A673 (cell line): ENCODE data around the gene SSH2. TPM values are rescaled to one million over a fixed set of nuclear protein-coding genes. Genes with fewer than 3 reads are reported as not detected.
"Not testable (repeated sequence)": the region's sequence is repeated elsewhere in the genome, so short reads cannot be mapped to it uniquely, and the experiment has no call there.

Experiments
- BruUV-seq: library from RNA; stranded (reverse); fragments of 400-500 nt; replicated peaks from 2 replicates; lab custom pipeline; 2021; lab: Mats Ljungman, UMichigan
- CTCF ChIA-PET: fragments of 300-600 bp; sonication (Branson Sonifier 250); formaldehyde crosslinking; loops from one replicate; lab custom pipeline; 2022; ENCODE audit warnings: antibody characterized with exemption; lab: Charles Lee
- POLR2A ChIA-PET: fragments of 300-600 bp; sonication (Branson Sonifier 250); formaldehyde crosslinking; loops from one replicate; lab custom pipeline; 2022; ENCODE audit warnings: antibody characterized with exemption; ENCODE audit not compliant: low non-redundant PET; lab: Charles Lee
- DNase-seq: peaks from one replicate; pipeline ENCODE4 v3.0.0-alpha.2; 2015; ENCODE audit warnings: low spot score
- H3K27ac ChIP-seq: fragments of 200-600 bp; sonication (generic); 2 replicates; pipeline ENCODE4 v1.5.1; 2016; ENCODE audit warnings: mixed run types, low read depth, mild to moderate bottlenecking, mixed read lengths, antibody characterized with exemption, low read length; ENCODE audit not compliant: poor library complexity, severe bottlenecking
- H3K27me3 ChIP-seq: fragments of 200-600 bp; sonication (generic); replicated peaks from 2 replicates; pipeline ENCODE4 v1.6.1; 2017; ENCODE audit warnings: mixed run types, low read depth, mild to moderate bottlenecking, mixed read lengths, antibody characterized with exemption, low read length; ENCODE audit not compliant: insufficient read depth, poor library complexity
- H3K36me3 ChIP-seq: fragments of 200-600 bp; sonication (generic); 2 replicates; pipeline ENCODE4 v1.6.1; 2016; ENCODE audit warnings: mixed run types, mild to moderate bottlenecking, mixed read lengths, antibody characterized with exemption, low read length; ENCODE audit not compliant: insufficient read depth, poor library complexity, severe bottlenecking
- H3K4me1 ChIP-seq: fragments of 200-600 bp; sonication (generic); 2 replicates; pipeline ENCODE4 v1.6.1; 2017; ENCODE audit warnings: mixed run types, mild to moderate bottlenecking, mixed read lengths, antibody characterized with exemption, low read length; ENCODE audit not compliant: insufficient read depth, poor library complexity, severe bottlenecking
- H3K4me3 ChIP-seq: fragments of 200-600 bp; sonication (generic); 2 replicates; pipeline ENCODE4 v1.5.1; 2016; ENCODE audit warnings: low read depth, mixed run types, mild to moderate bottlenecking, mixed read lengths, low read length; ENCODE audit not compliant: poor library complexity, severe bottlenecking
- H3K9me3 ChIP-seq: fragments of 200-600 bp; sonication (generic); 2 replicates; pipeline ENCODE4 v1.6.1; 2016; ENCODE audit warnings: mixed run types, low read depth, mild to moderate bottlenecking, mixed read lengths, antibody characterized with exemption, low read length; ENCODE audit not compliant: poor library complexity, severe bottlenecking
- EZH2 ChIP-seq: fragments of 200-600 bp; sonication (generic); IDR thresholded peaks from 2 replicates; pipeline ENCODE4 v1.6.1; 2017; ENCODE audit warnings: borderline replicate concordance, low read depth, mild to moderate bottlenecking, mixed read lengths, antibody characterized with exemption, low read length; ENCODE audit not compliant: poor library complexity, severe bottlenecking
- intact Hi-C: fragments of 100-400 bp; cut with micrococcal nuclease; formaldehyde crosslinking; loops from one replicate; pipeline ENCODE4 v1.10.0; 2022; ENCODE audit not compliant: unreplicated experiment
- total RNA-seq: library from RNA; stranded (reverse); gene quantifications from 2 replicates; pipeline ENCODE4 v1.2.3, GENCODE V29; 2021
- TF ChIP-seq, protein P1 (sequence below): fragments of 300-800, 200-600 bp; sonication (generic); conservative IDR thresholded peaks from 2 replicates; pipeline ENCODE4 v1.5.1; 2017; ENCODE audit warnings: low read depth, mild to moderate bottlenecking, antibody characterized with exemption, low read length, moderate library complexity, mixed read lengths

SSH2 gene
- total RNA-seq, 1 experiment from 2014 or later, result 75.5 TPM

DNA sequence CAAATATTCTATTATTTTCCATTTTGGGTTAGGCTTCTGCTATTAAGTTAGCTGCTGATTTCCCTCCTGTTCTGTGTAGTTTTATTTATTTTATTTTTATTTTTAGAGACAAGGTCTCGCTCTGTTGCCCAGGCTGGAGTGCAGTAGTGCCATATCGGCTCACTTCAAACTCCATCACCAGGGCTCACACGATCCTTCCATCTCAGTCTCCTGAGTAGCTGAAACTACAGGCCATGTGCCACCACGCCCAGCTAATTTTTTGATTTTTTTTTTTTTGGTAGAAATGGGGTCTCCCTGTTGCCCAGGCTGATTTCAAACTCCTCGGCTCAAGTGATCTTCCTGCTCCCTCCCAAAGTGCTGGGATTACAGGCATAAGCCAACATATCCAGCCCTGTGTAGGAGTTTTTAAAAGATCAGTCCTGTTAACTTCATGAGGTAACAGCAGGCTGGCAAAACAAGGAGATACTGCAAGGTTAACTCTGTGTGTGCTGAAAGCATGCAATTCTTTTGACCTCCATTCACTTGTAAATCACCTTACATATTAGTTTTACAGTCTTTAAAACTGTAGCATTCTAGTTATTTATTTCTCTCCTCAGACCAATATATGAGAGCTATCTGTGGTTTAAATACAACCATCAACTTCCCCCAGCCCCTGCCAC is 63.2 kb downstream of the SSH2 start:
- TF ChIP-seq, protein P1, sequence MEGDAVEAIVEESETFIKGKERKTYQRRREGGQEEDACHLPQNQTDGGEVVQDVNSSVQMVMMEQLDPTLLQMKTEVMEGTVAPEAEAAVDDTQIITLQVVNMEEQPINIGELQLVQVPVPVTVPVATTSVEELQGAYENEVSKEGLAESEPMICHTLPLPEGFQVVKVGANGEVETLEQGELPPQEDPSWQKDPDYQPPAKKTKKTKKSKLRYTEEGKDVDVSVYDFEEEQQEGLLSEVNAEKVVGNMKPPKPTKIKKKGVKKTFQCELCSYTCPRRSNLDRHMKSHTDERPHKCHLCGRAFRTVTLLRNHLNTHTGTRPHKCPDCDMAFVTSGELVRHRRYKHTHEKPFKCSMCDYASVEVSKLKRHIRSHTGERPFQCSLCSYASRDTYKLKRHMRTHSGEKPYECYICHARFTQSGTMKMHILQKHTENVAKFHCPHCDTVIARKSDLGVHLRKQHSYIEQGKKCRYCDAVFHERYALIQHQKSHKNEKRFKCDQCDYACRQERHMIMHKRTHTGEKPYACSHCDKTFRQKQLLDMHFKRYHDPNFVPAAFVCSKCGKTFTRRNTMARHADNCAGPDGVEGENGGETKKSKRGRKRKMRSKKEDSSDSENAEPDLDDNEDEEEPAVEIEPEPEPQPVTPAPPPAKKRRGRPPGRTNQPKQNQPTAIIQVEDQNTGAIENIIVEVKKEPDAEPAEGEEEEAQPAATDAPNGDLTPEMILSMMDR, result no peak
- TF ChIP-seq EZH2, result no peak

DNA sequence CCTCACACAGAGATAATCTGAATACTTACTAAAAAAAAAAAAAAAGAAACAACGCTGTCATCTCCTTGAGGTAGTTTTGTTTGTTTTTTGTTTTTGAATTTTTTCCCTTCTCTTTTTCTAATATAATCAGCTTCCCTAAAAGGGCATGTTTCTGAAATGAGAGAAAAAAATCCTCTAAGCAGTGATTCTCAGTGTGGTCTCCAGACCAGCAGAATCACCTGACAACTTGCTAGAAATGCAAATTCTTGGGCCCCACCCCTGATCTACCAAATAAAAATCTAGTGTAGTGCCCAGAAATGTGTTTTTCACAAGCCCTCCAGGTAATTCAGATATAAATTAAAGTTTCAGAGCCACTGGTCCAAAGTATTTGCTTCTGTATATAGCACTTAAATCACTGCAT is 65.4 kb downstream of the SSH2 start:
- intact Hi-C loops, result no loop called here
- POLR2A ChIA-PET, result no interaction called here
- Histone ChIP-seq H3K9me3 (no peaks in the 10 kb centered on the region), H3K27me3 (no peaks in the 10 kb centered on the region), H3K4me3 (no peak overlapping the region), H3K27ac (no peak overlapping the region), H3K4me1 (peaks cover 32% of the 10 kb centered on the region), H3K36me3 (no peaks in the 10 kb centered on the region)
- TF ChIP-seq, protein P1, result no peak
- TF ChIP-seq EZH2, result no peak
- BruUV-seq, result no TSS peak
- DNase-seq, result no peak
- CTCF ChIA-PET, result no interaction called here

More for the DNA sequence above, 63.2 kb downstream of the SSH2 start:
- intact Hi-C loops, result no loop called here
- Histone ChIP-seq H3K36me3 (no peaks in the 10 kb centered on the region), H3K4me1 (peaks cover 49% of the 10 kb centered on the region), H3K9me3 (no peaks in the 10 kb centered on the region), H3K27me3 (no peaks in the 10 kb centered on the region), H3K4me3 (no peak overlapping the region), H3K27ac (no peak overlapping the region)
- no TSS peak for BruUV-seq
- ChIA-PET CTCF (interaction anchor here (0.6 to 2.9 kb wide), 3 partner anchors 63 to 237 kb away, joined by 3 to 14 read pairs (median 4); partner anchors contain the start of gene SSH2), POLR2A (no interaction called here)
- no peak for DNase-seq

DNA sequence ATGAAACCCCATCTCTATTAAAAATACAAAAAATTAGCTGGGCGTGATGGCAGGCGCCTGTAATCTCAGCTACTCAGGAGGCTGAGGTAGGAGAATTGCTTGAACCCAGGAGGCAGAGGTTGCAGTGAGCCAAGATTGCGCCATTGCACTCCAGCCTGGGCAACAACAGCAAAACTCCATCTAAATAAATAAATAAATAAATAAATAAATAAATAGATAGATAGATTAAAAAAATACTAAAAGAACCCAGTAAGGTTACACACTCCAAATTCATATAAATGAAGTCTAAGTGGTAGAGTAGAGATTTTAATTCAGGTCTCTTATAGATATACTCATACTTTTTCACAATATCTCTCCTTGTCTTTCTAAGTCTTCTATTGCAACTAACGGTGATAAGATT is 65.9 kb downstream of the SSH2 start:
- H3K36me3 ChIP-seq, intact Hi-C loops, H3K27me3 ChIP-seq, BruUV-seq, POLR2A ChIA-PET, CTCF ChIA-PET, H3K4me3 ChIP-seq, H3K27ac ChIP-seq, H3K9me3 ChIP-seq, DNase-seq: not testable (repeated sequence)
- peaks cover 27% of the 10 kb centered on the region for H3K4me1 ChIP-seq

DNA sequence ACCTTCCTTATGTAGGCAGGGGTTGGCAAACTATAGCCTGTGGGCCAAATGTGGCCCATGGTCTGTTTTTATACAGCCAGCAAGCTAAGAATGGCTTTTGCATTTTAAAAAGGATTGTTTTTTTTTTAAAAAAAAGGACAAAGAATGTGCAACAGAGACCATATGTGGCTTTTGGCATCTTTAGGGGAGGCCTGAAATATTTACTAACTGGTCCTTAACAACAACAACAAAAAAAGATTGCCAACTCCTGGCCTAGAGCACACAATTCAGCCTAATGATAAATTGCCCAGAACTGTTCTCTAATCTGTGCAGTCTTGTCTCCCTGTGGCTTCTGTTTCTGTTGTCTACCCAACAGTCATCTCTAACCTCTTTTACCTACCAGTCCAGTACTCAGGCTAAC is 67.1 kb downstream of the SSH2 start:
- BruUV-seq, result no TSS peak
- TF ChIP-seq EZH2, result no peak
- TF ChIP-seq, protein P1, result no peak
- DNase-seq, result no peak
- H3K27ac ChIP-seq, result no peak overlapping the region
- POLR2A ChIA-PET, result no interaction called here
- CTCF ChIA-PET, result no interaction called here
- peaks cover 21% of the 10 kb centered on the region for H3K4me1 ChIP-seq
- intact Hi-C loops, result no loop called here
- H3K9me3 ChIP-seq, result peaks cover 4% of the 10 kb centered on the region
- H3K4me3 ChIP-seq, result no peak overlapping the region
- H3K36me3 ChIP-seq, result no peaks in the 10 kb centered on the region
- H3K27me3 ChIP-seq, result no peaks in the 10 kb centered on the region
